Glomerular visceral epithelial cell (primary cell): Measurements from ENCODE around the gene GAS7.
"Not testable (repeated sequence)": the region's sequence is repeated elsewhere in the genome, so short reads cannot be mapped to it uniquely, and the experiment has no call there.

Source experiments
- DNase-seq: peaks from one replicate; pipeline ENCODE4 v3.0.0-alpha.2; 2016; ENCODE audit errors: extremely low spot score

The GAS7 gene

DNA sequence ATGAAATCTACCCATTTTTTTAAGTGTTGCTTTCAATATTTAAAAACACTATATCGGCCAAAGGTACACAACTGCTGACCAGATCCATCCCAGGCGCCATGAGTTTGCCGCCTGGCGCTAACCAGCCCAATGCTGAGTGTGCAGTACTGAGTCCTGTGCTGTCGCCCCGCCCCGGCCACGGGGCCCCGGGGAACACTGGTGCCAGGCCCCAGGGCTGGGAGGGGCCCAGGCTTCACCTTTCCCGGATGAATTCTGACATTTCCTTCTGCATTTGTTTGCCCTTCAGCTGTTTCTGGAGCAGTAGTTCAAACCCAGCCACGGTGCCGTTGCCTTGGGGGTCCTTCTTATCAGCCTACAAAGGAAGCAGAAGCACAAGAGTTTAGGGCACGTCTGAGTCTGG, 255.5 kb downstream of the GAS7 start:
- DNase-seq, result no peak

GRCh38 chr17:9941305-9941704, 257.1 kb downstream of the GAS7 start:
- DNase-seq, result no peak

DNA sequence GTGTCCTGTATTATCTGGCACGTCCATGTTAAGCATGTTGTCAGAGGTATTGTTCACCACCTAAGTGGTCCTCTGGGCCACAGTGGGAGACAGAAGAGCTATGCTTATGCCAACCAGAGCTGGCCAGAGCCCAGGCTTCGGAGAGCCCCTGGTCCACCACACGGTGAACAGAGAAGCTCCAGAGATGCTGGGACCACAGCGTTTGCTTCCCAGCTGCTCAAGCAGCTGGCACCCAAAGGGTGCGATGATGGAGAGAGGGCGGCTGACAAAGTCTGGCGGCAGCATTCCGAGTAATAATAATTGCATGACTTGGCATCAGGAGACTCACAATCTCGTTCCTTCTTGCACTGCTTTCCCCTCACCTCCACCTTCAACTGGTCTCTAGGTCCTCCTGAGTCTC, 257.6 kb downstream of the GAS7 start:
- no peak for DNase-seq

- DNase-seq, result no peak
These were observed 259.6 kb downstream of the GAS7 start for GRCh38 chr17:9938764-9939163.

- no peak for DNase-seq
These were observed 260.5 kb downstream of the GAS7 start for GRCh38 chr17:9937901-9938300.

DNA sequence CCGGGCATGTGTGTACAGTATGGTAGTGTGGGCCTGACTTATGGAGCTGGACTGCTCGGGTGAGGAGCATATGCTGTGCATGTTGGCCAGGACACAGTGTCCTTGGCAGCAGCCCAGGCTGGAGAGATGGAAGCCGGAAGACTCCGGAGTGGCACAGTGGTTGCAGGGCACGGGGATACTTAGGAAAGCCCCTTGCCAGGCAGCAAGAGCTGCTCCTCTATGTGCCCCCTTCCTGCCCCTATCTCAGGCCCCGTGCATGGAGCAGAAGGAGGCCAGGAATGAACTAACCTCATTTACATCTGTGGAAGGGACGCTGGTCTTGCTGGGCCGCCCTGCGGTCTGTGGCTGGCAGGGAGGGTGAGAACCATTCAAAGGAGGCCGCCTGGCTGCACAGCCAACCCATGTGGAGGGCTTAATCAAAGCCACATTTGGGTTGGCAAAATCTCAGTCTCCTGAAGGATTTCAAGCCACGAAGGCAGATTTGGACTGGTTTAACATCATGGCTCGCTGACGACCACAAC, 261.1 kb downstream of the GAS7 start:
- no peak for DNase-seq

- no peak for DNase-seq
These were observed 262.3 kb downstream of the GAS7 start for GRCh38 chr17:9936095-9936494.

GRCh38 chr17:9935408-9935807, 263.0 kb downstream of the GAS7 start:
- DNase-seq, result no peak

- no peak for DNase-seq
These were observed 264.1 kb downstream of the GAS7 start for GRCh38 chr17:9934331-9934730.

GRCh38 chr17:9932491-9932890, 265.9 kb downstream of the GAS7 start:
- no peak for DNase-seq

- DNase-seq, result no peak
These were observed 267.2 kb downstream of the GAS7 start for GRCh38 chr17:9931144-9931741.

DNA sequence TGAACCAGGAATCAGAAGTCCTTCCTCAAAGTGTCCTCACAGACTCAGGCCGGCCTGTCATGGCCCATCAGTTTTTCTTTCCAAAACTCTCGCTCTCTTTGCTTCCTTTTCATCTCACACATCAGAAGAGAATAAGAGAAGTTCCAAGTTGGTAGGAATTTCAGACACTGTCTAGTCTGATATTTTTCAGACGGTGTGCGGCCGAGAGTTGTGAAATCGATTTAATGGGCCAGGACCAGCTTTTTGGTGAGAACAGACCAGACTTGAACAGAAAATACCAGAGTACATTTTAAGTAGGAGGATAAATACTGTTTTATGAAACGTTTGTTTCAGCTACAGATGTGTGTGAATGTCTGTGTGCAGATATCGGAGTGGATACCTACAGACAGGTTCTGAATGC, 268.5 kb downstream of the GAS7 start:
- no peak for DNase-seq

DNA sequence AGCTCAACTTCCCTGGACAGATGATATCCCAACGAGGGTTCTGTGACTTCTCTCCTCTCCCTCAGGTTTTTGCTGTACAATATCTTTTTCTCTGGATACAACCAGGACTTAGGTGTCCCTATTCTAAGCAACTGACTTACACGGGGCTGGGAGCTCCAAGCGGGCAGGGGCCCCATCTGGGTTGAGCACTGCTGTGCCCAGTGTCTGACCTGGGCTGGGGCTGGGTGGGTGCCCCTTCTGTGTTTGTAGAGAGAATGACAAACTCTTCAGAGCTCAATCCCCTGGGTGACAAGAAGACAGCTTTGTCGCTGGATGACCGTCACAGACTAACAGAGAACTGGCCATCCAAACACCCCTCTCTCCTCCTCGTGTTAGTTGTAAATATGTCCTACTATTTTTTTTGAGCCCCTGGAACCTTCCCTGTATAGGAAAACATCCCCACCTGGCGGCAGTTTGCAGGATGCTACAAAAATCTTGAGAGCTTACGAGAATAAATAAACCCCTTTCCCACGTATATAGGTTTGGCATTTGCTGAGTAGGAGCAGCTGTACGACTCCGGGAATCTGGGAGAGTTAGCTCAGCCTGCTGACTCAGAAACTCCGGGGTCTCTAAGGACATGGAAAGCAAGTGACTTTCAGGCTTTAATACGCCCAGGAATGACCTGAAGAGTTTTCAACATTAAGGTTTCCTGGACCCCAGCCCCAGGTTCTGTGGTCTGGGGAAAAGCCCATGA, 269.6 kb downstream of the GAS7 start:
- peak; percentile 54 for DNase-seq

- no peak for DNase-seq
These were observed 272.1 kb downstream of the GAS7 start for GRCh38 chr17:9926150-9926804.

DNA sequence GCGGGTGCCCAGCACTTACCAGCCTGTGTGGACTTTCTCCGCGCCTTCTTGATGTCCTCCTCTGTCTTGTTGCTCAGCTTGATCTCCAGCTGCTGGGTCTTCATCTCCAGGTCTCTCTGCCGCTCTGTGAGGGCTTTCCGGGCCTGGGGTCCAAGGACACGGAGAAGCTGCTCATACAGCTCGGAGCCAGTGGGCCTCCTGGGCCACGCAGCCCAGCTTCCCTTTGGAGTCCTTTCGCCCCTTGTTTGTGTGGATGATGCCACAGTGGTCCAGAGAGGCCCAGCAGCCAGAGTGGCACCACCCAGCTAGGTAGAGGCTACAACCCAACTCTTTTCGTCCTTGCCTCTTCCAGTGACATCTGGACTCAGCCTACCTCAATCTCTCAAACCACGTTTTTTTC, 272.9 kb downstream of the GAS7 start:
- DNase-seq, result no peak

DNA sequence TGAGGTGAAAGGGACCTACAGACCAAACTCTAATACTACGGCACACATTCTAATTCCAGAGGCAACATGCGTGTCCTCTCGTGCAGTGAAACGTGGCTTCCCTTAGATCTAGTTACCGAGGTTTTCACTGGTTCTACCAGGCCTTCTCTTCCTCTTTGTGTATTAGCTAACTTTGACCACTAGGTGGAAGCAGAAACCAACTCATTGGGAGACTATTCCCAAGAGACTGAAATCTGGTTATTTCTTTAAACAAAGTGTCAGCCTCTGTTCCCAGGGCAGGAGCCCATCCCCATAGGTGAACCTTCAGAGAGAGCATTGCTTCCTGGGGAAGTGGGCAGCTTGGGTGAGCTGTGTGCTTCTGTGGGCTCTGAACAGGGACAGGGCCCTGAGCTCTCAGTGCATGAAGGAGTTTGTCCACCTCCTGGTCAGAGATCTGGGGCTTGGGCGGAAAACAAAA, 273.6 kb downstream of the GAS7 start:
- peak; percentile 70 for DNase-seq

DNA sequence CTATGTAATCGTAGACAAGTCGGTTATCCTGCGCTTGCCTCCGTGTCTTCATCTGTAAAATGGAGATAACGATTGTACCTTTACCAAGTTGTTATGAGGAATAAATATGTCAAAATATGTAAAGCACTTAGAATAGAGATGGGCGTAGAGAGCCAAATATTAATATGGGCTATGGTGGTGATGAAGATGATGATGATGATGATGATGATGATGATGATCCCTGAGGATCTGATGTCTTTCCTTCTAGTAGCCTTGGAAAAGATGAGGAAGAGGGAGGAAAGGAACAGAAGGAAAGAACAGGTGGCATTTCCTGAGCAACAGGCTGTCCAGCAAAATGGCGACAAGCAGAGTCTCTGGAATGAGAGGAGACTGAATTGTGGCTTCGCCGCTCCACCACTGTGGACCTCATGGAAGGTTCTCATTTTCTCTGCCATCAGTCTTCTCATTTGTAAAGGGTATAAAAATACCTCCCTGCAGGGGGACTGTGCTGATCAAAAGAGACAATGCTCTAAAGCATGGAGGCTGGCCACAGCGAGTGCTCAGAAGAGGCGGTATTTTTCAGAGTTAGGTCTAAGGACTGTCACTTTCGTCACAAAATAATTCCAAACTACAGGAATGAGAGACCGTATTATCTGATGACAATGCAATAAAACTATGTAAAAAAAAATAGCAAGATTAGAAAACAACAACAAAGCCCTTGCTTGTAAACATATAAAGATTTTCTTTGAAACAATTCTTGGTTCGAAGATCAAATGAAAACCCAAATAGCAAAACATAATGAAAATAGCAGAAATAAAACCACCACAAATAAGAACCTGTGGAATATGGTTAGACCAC, 276.2 kb downstream of the GAS7 start:
- no peak for DNase-seq

GRCh38 chr17:9921216-9921615, 277.2 kb downstream of the GAS7 start:
- DNase-seq, result not testable (repeated sequence)

DNA sequence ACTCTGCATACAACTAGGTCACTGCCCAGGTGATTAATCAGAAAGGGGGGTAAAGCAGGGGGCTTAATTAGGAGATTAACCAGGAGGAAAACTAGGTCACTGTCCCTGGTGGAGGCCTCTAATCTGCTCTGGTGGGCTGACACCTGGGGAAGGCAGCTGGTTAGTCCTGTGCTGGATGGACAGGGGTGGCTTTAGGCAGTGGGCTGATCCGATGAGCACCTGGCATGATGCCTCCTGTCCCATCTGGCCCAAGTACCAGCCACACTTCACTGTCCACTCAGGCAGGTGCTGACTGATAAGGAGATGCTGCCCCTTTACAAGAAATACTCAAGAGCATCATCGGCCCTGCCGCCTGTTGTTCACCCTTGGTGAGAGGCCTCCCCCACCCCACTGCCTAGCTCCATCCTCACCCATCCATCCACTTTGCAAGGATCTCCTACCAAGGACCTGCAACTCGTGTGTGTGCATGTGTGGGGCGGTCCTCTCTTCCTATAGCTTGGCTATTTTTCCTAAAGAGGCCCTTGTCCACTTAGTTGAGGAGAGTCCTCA, 279.5 kb downstream of the GAS7 start:
- no peak for DNase-seq

DNA sequence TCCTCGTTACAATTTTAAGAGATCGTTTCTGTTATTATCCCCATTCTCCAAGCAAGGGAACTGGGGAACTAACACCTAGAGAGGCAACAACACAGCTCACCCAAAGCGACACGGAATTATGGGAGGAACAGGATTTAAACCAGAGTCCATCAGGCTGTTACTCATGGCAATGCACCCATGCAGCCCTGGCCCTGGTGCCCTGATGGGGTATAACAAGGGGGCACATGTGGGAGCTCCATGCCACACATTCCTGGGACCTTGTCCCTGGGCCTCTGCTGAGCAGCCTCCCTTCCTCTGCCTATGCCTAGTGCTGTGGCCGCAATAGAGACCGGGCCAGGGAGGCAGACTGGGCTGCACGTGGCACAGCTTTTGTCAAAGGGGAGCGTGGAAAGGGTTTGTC, 280.1 kb downstream of the GAS7 start:
- DNase-seq, result no peak

GRCh38 chr17:9917801-9918200, 280.6 kb downstream of the GAS7 start:
- DNase-seq, result no peak

GRCh38 chr17:9917131-9917530, 281.3 kb downstream of the GAS7 start:
- no peak for DNase-seq
